Right lobe of liver (tissue), 4 donors: ENCODE data around the gene AKAP13.

Experiments used
- CTCF ChIP-seq, 4 donors: fragments of 200-600 bp in 3 of 4; fragments of 450-650 bp in 1 of 4; IDR thresholded peaks; one replicate each; pipeline versions ENCODE4 v1.5.1 to v1.8.0; 2016 to 2022; ENCODE audit warnings: antibody characterized with exemption in 4 of 4, mild to moderate bottlenecking in 2 of 4
- POLR2A ChIP-seq: fragments of 450-650 bp; IDR thresholded peaks from one replicate; pipeline ENCODE4 v1.6.1; 2017; ENCODE audit warnings: antibody characterized with exemption, mild to moderate bottlenecking
- donor health status: DM: no; HTN: no; CAD: no.
- donor health status: DM: no; HTN: no; CAD: no.
- donor health status: DM: no; HTN: yes; CAD: no.

DNA sequence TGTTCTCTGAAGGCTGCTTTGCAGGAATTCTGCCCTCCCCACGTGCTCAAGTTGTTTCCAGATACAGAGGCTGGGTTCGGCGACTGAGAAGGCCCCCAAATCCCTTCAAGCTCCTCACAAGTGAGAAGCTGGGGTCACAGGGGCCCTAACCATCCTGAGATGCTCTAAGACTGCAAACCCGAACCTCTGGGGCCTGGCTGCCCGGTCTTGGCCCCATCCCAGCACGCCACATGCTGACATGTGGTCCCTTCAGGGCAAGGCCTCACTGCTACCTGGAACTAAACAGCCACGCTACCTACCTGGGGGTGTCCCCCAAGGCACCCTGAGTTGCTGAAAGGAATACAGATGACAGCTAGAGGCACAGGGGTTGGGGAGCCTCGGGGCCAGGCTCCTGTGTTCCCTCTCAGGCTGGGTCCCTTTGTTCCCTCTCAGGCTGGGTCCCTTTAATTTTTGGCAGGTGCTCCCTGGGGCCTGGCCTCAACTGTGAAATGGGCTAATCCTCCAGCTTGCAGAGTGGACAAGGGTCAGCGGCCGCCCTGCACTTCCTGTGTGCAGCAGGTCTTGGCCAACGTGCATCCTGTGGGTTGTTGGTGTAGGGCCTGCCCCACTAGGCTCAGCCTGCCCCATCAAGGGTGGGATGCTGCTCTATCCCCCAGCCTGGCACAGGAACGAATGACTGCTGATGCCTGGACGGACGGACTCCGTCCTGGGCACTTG, 381.8 kb downstream of the AKAP13 start:
- TF ChIP-seq CTCF (IDR thresholded peaks at IDR 0.05) (no peak), POLR2A (peak; percentile 21)
